HG03196 (cell line): ENCODE measurements around the gene PPFIBP1.

Experiments used
- ATAC-seq: cut with Tn5 transposase; IDR thresholded peaks from one replicate; pipeline ENCODE4 v1.9.1; 2021; ENCODE audit not compliant: unreplicated experiment

Gene PPFIBP1

DNA sequence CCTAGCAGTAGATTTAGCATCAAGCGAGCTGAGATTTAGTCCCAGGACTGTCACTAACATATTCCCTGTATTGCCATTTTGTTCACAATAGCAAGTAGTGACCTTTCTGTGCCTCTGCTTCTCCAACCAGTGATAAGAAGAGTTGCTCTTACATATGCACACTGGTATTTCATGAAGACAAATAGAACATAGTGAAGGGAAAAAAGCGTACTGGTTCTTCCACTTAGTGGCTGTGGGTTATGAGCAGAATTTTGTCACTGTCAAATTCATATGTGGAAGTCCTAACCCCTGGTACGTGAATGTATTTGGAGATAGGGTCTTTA is 12.3 kb upstream of the PPFIBP1 start:
- ATAC-seq, result no peak

DNA sequence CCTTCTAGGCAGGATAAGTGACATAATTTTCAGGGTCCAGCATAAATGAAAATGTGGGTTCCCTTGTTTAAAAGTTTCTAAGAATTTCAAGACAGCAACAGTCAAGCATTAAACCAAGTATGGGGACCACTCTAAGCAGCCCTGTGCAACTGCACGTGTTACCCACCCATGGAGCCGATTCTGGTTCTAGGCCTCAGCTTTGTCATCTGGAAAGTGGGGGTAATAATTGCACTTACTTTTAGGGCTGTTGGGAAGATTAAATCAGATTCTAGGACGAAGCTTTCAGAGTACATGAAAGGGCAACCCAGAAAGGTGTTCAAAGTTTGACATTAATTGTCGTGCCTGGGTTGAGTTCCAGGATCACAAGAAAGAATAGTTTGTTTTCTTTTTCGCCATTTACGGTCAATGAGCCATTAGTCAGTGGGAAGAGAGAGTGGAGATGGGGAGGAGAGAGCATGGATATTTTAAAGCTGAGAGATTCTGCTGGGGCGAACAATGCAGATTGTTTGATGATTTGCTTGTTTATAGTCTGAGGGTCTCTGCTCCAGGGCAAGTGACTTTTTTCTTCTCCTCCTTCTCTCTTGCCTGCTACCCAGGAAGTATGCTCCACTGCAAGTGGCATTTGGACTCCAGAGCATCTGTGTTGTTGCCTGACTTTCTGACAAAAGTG is 10.7 kb upstream of the PPFIBP1 start:
- no peak for ATAC-seq

DNA sequence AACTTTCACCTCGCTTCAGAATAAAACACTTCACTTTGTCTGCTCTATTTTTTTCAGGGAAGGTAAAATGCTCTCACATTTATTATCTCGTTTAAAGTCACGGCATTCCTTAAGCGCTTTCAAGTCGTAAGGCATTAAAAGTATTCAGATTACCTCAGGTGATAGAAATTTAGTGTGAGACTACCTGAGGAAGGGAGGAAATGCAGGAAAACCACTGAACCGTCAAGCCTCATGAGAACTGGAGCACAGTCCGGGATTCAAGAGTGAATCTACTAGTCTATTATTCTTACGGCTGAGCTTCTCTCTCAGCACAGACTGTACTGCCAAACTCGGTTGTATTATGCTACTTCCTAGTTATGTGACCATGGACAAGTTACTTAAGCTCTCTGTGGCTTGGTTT is 8.3 kb upstream of the PPFIBP1 start:
- ATAC-seq, result no peak

DNA sequence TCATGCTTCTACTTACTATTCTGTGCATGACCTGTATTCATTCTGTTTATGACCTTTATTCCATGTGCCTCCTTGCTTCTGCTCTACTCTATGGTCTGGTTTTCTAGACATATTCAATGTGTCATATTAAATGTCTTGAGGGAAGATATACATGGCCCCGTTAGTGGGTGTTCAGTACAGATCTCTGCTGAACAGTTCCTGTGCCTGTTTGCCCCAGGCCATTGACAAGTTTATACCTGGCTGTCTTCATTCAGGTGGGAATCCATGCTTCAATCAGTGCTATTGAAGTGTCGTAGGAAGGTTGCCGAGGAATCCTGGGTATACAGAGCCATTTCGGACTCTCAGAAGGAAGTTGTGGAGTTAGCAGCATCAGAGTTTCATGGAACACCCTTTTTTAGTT is 7.4 kb upstream of the PPFIBP1 start:
- no peak for ATAC-seq

DNA sequence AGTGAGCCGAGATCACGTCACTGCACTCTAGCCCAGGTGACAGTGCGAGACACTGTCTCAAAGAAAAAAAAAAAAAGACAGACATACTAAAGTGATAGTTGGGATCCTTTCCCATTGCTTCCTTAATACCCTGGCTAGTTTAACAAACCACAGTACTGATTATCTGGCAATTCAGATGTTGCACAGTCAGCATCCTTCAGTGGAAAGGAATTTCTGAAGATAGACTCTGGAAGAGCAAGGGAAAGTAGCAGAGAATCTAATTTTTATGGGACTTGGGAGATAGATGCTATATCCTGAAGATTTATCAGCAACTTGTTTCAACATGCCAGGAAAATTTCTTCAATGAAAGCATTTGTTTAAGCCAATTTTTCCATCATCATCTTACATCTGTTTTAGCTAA is 6.5 kb upstream of the PPFIBP1 start:
- no peak for ATAC-seq

DNA sequence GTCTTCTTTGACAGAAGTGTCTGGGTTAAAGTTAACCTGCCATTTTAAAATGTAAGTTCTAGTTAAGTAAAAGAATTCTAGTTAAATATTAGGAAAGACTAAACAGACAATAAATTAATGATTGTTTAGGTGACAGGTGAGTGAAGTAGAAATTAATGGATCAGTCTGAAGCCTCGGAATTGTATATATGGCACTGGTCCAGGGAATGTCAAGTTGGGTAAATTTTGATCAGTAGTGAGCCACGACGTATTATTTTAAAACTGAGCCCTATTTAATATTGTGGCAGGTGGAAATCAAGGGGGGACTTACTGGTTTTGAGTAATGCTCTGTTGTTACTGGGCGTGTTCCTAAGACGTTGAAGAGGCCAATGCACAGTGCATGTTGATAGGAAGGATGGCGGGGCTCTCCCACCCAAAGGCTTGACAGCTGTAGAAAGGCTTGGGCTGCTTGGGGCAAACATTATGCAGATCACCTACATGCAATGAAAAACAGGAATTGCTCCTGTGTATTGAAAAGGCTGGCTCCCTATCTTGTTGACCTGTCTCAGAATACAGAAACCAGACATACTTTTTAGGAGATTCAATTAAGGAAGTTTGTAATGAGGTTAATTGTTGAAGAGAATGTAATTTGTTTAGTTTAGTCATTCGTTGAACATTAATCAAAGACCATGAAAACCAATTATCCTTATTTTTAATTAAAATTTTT is 5.9 kb upstream of the PPFIBP1 start:
- no peak for ATAC-seq

DNA sequence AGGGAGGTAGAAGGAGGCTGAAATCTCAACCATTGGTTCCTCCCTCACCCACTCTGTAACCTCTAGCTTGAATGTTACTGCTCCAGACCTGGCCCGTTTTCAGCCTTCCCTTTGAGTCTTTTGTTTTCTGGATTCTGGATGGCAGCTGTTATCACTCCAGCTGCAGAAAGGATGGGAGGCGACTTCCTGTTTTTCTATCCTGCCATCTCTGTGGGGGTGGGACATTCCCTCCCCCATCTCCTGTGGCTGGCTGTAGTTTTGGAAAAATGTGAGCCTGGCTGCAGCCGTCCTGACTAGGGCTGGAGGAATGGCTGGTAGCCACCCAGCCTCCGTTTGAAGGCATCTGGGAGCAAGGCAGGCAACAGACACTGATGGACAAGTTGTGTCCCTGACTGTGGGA is 2.9 kb upstream of the PPFIBP1 start:
- ATAC-seq, result no peak

DNA sequence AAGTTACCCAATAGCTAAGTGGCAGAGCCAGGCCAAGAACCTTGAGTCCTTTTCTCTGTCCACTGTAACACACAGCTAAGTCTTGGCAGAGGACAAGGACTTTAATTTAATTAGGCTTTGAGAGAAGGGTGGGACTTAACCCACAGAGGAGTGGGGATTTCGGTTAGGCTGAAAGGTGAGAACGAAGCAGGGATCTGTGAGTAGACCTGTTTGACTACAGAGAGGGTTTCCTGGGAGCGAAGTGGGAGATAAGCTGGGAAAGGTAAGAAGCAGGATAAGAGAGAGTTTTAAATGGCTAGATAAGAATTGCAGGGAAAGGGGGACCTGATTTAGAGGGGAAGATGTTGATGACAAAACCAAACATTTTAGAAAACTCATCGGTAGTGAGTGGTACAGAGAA is 2.0 kb upstream of the PPFIBP1 start:
- no peak for ATAC-seq

DNA sequence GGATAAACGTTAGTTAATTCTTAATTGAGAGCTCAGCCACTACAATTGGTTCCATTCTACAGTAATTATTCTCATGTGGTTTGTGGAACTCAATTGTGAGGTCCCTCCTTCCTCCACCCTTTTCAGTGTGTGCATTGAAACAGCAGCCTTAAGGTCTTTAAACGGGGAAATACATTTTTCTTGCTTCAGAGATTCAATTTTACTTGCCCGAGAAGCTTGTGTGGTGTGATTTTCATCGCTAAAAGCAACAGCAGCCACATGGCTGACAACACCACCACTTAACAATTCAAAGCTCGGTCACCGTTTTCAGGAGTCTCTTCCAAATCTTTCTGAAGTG is 733 bp upstream of the PPFIBP1 start:
- ATAC-seq, result no peak

DNA sequence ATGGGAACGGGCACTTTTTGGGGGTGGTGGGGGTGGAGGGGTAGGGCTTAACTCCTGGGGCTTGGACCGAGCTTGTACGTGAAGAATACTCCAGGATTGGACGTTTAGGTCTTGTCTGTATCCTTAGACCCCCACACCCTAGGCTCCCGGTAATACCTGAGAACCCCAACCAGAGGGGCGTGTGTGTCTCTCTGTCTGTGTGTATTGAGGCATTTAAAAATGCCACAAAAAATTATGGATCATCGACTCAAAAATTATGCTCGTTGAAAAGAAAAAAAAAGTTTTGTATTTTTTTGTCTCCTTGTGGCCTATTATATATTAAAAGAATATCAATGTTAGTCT is 459 bp downstream of the PPFIBP1 start:
- ATAC-seq, result peak; percentile 10

DNA sequence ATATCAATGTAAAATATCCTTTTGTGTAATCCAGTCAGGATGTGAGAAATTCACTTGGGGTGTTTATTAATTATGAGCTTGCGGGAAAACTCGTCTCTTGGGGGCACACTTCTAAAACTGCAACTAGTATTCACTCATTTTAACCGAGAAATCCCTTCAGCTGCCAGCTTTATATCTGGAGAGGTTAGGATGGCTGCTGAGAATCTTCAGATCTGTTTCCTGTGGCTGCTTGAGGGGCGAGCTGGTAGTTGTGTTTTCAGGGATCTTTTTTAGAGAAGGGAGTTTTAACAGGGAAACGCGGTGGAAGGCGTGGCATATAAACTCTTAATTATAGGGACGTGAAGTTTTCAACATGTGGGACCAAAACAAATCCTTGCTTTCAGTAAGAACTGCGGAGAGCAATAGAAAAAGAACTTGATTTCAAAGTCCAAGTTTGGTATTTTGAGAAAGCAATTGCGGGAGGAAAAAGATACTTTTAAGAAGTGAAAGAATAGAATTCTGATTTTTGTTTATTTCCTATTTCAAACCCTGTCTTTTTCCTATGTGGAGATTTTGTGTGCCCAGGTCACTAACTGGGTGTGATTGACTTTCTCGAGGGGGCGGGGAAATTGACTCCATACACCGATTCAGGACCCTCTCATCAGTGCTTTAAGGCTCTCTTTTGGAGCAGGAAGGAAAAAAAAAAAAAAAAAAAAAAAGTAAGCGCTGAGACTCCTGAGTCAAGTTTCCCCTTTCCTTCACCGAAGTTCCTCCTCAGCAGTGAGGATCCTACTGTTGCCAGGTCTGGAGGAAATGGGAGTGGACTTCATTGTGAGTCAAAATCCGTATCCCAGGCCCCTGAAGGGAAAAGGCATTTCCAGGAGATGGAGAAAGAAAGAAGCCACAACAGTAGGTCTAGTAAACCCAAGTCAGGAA is 1.1 kb downstream of the PPFIBP1 start:
- no peak for ATAC-seq

DNA sequence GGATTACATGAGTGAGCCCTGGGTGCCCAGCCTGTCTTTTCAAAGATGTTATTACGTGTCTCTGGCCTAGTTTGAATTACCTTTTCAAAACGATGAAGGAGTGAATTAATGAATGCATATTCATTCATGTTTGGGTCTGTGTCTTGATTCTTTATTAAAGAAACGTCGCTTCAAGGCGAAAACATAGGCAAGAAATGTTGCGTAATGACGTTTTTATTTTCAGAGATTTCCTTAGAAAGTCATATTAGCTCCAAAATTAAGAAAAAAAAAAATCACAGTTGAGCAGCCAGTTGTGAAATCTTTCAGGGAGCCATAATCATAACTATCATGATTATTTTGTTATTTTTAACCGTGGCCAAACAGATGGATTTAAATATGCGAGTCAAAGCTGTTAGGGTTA is 3.5 kb downstream of the PPFIBP1 start:
- ATAC-seq, result no peak

DNA sequence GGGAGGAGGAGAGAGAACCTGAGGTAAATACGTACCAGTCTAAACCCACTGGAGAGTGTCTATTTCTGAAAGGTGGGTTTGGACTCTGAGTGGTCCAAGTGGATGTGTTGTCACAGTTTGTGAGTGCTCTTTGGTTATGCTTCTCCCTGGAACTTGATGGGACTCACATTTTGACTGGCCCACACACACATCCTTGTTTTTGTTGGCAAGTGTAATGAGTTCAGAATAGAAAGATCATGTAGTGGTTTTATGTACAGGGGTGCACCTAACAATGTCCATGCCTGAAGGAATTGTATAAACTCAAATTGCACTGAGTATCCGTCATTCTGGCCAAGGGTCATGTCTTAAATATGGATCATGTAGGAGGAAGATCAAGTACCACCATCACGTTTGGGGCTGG is 4.8 kb downstream of the PPFIBP1 start:
- ATAC-seq, result no peak

DNA sequence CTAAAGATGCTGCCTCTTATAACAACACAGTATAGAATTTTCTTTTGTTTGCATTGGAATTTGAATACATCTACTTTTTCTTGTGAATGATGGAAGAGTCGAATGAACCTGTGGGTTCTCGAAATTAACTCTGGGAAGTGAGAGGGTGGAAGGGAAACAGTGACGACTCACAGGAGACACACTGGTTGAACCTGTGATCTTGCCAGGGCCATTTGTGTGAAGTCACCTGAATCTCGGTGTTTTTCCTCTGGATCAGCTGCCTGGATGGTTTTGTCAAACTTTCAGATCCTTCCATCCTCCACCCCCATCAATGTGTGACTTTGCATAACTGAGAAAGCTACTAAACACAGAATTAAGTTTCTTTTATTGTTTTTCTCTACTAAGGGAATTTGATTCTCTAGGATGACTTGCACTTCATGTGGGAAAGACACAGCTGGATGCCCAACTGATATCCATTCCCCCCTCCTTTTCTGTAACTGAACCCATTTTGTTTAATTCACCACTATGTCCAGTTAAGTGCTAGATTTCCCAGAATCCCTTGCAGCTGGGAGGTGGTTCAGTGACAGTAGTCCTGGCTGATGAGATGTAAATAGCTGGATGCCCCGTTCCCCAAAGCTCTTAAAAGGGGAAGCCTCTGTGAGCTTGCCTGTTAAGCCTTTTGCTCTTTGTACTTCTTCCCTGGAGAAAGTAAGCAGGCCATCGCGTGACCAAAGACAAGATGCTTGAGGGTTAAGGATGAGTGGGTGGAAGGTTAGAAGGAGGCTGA is 6.3 kb downstream of the PPFIBP1 start:
- no peak for ATAC-seq

DNA sequence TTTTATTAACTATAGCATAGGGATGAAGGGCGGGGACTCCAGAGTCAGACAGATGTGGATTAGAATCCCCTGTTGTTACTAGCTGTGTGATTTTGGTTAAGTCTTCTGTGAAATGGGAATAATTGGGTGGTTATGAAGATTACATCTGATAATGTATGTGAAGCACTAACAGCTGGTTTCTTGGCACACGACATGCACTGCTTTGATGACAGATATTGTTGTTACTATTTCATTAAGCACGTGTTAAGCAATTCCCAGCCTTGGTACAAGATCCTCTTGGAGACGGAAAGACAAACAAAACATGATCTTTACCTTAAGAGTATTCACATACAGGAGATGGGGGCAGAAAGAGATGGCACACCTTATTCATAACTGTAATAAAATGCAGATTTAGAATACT is 7.9 kb downstream of the PPFIBP1 start:
- no peak for ATAC-seq

DNA sequence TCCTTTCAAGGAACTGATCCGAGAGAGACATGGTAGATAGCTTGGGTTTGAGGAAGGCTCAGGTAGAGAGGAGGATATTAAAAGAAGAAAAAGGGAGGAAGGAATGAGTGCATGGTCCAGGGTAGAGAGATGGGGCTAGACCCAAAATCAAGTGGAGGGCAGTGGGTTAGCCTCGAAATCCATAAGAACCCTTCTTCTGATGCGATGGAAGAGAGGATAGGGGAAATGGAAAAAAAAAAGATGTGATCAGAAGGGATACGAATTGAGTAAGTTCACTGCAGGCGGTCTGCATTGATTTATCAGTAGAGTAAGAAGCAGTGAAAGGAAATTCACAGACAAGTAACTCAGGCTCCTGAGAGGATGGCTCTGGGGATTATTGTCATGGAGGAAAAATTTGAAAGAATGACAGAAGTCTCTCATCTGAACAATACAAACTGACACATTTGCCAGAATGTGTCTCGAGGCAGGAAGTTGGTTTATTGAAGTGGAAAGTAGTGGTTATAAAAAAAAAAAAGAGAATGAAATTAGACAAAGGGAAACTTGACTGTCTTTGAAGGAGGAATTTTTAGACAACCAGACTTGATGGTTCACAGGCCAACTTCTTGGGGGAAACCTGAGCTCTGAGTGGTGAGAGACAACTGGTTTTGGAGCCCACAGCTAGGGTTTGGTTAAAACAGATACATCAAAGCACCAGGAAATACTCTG is 10.2 kb downstream of the PPFIBP1 start:
- ATAC-seq, result peak; percentile 53

DNA sequence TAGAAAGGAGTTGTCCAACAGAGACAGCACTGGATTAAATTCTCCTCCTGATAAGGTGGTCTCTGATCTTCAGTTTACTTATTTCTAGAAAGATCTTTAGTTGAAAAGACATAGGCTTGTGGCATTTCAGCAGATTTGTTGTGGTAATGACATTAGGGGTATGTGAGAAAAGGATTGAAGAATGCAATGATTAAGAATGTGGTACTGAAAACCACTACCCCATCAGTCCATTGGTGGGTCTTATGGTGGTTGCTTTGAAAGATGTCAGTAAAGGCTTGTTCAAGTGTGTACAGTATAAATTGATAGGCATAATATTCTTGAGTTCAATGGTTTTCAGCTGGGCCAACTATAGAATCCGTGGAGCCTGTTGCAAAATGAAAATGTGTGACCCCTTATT is 10.8 kb downstream of the PPFIBP1 start:
- ATAC-seq, result peak; percentile 15

DNA sequence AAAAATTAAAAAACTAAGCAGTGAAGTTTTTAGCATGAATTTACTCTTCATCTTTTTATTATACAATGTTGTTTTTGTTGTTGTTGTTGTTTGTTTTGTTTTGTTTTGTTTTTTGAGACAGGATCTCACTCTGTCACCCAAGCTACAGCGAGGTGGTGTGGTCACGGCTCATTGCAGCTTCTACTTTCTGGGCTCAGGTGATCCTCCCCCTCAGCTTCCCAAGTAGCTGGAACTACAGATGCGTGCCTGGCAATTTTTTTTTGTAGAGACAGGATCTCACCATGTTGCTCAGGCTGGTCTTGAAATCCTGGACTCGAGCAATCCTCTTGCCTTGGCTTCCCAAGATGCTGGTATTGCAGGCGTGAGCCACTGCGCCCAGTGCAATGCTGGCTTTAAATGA is 11.3 kb downstream of the PPFIBP1 start:
- no peak for ATAC-seq

DNA sequence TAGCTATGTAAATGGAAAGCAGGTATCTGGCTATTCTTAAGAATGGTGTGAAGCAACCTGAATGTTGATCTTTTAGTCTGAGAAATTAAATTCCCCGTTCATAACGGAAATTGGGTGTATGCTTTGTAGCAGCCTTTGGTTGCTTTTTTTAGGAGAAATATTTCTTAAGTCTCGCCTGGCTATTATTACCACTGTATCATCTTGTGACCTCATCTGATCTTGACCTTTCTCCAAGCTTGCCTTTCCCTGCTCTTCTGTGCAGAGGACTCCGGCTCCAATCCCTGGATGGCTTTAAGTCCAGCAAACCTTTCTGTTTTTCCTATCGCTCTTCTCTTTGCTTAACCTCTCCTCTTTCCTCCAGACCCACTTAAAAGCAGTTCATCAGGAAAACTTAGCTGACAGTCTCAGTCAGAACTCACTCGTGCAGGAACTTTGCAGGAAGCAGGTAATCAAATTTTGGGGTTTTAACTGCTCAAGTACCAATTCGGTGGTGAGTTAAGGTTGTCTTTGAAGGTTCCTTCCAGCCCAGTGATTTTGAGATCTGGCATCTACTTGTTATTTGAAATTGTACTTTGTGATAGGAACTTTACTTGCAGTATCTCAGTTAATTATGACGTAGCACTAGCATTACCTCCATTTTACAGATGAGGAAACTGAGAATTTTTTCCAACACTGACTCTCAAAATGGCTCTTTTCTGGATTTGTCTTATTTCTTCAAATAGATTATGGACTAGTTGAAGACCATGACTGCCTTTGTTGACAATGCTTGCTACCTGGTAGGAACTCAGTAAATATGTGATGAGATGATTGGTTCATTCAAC is 14.1 kb downstream of the PPFIBP1 start:
- no peak for ATAC-seq

DNA sequence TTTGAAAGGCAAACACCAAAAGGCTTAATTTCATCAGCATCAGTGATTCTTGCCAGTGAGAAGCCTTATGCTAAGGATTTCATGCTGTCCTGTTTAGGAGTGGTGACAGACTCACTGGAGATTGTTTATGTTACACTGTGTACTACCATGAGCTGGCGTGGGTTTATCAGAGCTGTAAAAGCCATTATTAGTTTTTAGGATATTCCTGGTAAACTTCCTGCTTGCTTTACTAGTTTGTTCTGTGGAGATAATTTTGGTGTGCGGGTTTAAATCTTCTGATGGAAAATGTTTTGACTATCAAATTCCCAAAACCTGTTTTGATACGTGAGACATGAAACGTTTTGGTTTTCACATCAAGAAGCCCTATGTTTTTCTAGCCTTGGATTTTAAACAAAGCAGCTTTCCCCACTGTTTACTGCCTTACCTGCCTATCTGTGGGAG is 15.2 kb downstream of the PPFIBP1 start:
- no peak for ATAC-seq
